Smooth muscle cell (in vitro differentiated cells): ENCODE data around the gene SRPX2. TPM values are rescaled to one million over a fixed set of nuclear protein-coding genes. Genes with fewer than 3 reads are reported as not detected.

Experiments used
- DNase-seq: peaks from one replicate; lab custom pipeline; 2025; ENCODE audit not compliant: unreplicated experiment; lab: John Stamatoyannopoulos, UW
- H2AFZ ChIP-seq: fragments of 200-600 bp; sonication (generic); 2 replicates; pipeline ENCODE4 v1.6.0; 2016; ENCODE audit warnings: antibody characterized with exemption, low read depth, mild to moderate bottlenecking
- H3F3A ChIP-seq: fragments of 200-600 bp; sonication (generic); 2 replicates; pipeline ENCODE4 v1.6.0; 2017; ENCODE audit warnings: antibody characterized with exemption, low read depth
- H3K27ac ChIP-seq: fragments of 200-600 bp; sonication (generic); 2 replicates; pipeline ENCODE4 v1.5.1; 2016; ENCODE audit warnings: low read depth, mild to moderate bottlenecking
- H3K27me3 ChIP-seq: fragments of 200-600 bp; sonication (generic); 2 replicates; pipeline ENCODE4 v1.6.1; 2016; ENCODE audit warnings: low read depth, mild to moderate bottlenecking
- H3K36me3 ChIP-seq: fragments of 200-600 bp; sonication (generic); 2 replicates; pipeline ENCODE4 v1.5.1; 2016; ENCODE audit warnings: low read depth
- H3K4me1 ChIP-seq: fragments of 200-600 bp; sonication (generic); 2 replicates; pipeline ENCODE4 v1.5.1; 2016; ENCODE audit warnings: low read depth
- H3K4me2 ChIP-seq: fragments of 200-600 bp; sonication (generic); 2 replicates; pipeline ENCODE4 v1.6.0; 2016; ENCODE audit warnings: mild to moderate bottlenecking
- H3K4me3 ChIP-seq: fragments of 200-600 bp; sonication (generic); 2 replicates; pipeline ENCODE4 v1.5.1; 2016; ENCODE audit warnings: mild to moderate bottlenecking
- H3K79me2 ChIP-seq: fragments of 200-600 bp; sonication (generic); 2 replicates; pipeline ENCODE4 v1.6.0; 2016; ENCODE audit warnings: low read depth, mild to moderate bottlenecking
- H3K9ac ChIP-seq: fragments of 200-600 bp; sonication (generic); 2 replicates; pipeline ENCODE4 v1.6.0; 2016; ENCODE audit warnings: low read depth
- H3K9me3 ChIP-seq: fragments of 200-600 bp; sonication (generic); replicated peaks from 2 replicates; pipeline ENCODE4 v1.5.1; 2016; ENCODE audit warnings: low read depth
- H4K20me1 ChIP-seq: fragments of 200-600 bp; sonication (generic); 2 replicates; pipeline ENCODE4 v1.6.0; 2016; ENCODE audit warnings: low read depth
- CTCF ChIP-seq: fragments of 200-600 bp; sonication (generic); IDR thresholded peaks from 2 replicates; pipeline ENCODE4 v1.5.1; 2017; ENCODE audit warnings: borderline replicate concordance, mild to moderate bottlenecking, antibody characterized with exemption; ENCODE audit not compliant: insufficient read depth, poor library complexity, severe bottlenecking
- WGBS: methylation state at CpG from one replicate; pipeline ENCODE4 v1.1.7; 2016; ENCODE audit warnings: low lambda C conversion rate; 5-methylcytosine and 5-hydroxymethylcytosine counted together
- polyA plus RNA-seq: library from polyadenylated mRNA; unstranded; fragments of >200 nt; fragmentation: Nextera tagmentation; extraction: Ambion mirVana; gene quantifications from 2 replicates; pipeline ENCODE4 v1.2.1, GENCODE V29; 2016
- total RNA-seq: library from RNA; depleted of rRNA; stranded (reverse); fragments of >200 nt; gene quantifications from 2 replicates; pipeline ENCODE4 v1.2.3, GENCODE V29; 2014

The SRPX2 gene
- total RNA-seq (118 and 151 TPM in 2 replicates), polyA plus RNA-seq (151 and 215 TPM in 2 replicates)

GRCh38 chrX:100643956-100644860, at the start of gene SRPX2:
TSS of gene SRPX2 (plus strand) at chrX:100644199. CDS start at chrX:100646323, 2,124 bp downstream.
- Histone ChIP-seq H3K9ac (peak within 1 kb of the TSS; percentile 85), H3K4me1 (peaks cover under 1% of the 10 kb centered on the region), H2AFZ (no peak within 1 kb of the TSS), H4K20me1 (no peaks in the 10 kb centered on the region), H3K27ac (peak within 1 kb of the TSS; percentile 94), H3K79me2 (peaks cover 16% of the 10 kb centered on the region), H3K4me3 (peak within 1 kb of the TSS; percentile 51), H3K36me3 (no peaks in the 10 kb centered on the region), H3K4me2 (peak within 1 kb of the TSS; percentile 80), H3K9me3 (no peaks in the 10 kb centered on the region), H3K27me3 (no peaks in the 10 kb centered on the region), H3F3A (no peaks in the 10 kb centered on the region)
- no peak for TF ChIP-seq CTCF
- WGBS = 34% methylated on average over 11 of the region's 11 CpGs
- peak; percentile 0 for DNase-seq

- Histone ChIP-seq H3K27ac (no peak overlapping the region), H3K4me1 (no peaks in the 10 kb centered on the region), H3K4me2 (no peak overlapping the region), H2AFZ (no peak overlapping the region), H4K20me1 (no peaks in the 10 kb centered on the region), H3K9me3 (no peaks in the 10 kb centered on the region), H3F3A (no peaks in the 10 kb centered on the region), H3K27me3 (no peaks in the 10 kb centered on the region), H3K9ac (no peak overlapping the region), H3K4me3 (no peak overlapping the region), H3K79me2 (no peaks in the 10 kb centered on the region), H3K36me3 (no peaks in the 10 kb centered on the region)
- no peak for TF ChIP-seq CTCF
- WGBS = 39% methylated on average over 2 of the region's 2 CpGs
- no peak for DNase-seq
Measured at GRCh38 chrX:100596601-100597000, 47.4 kb upstream of the SRPX2 start.

GRCh38 chrX:100599456-100599855, 44.5 kb upstream of the SRPX2 start:
- H3K36me3 ChIP-seq = no peaks in the 10 kb centered on the region
- no peaks in the 10 kb centered on the region for H3K27me3 ChIP-seq
- no peak overlapping the region for H2AFZ ChIP-seq
- H3K79me2 ChIP-seq = no peaks in the 10 kb centered on the region
- no peaks in the 10 kb centered on the region for H3K4me1 ChIP-seq
- H3K9me3 ChIP-seq = no peaks in the 10 kb centered on the region
- H3K27ac ChIP-seq = no peak overlapping the region
- WGBS = 74% methylated on average over 9 of the region's 9 CpGs
- no peak overlapping the region for H3K9ac ChIP-seq
- H3K4me3 ChIP-seq = no peak overlapping the region
- no peak for TF ChIP-seq CTCF
- H3K4me2 ChIP-seq = no peak overlapping the region
- no peak for DNase-seq
- no peaks in the 10 kb centered on the region for H4K20me1 ChIP-seq
- no peaks in the 10 kb centered on the region for H3F3A ChIP-seq
